DOHH2 (cell line): Measurements from ENCODE around the gene CPT1B.

Experiments
- H3F3A ChIP-seq: fragments of 200-600 bp; sonication (generic), shearing (Covaris generic); 2 replicates; pipeline ENCODE4 v1.6.0; 2016; ENCODE audit warnings: antibody characterized with exemption, mild to moderate bottlenecking; ENCODE audit not compliant: control insufficient read depth, insufficient read depth
- H3K27ac ChIP-seq: fragments of 200-600 bp; sonication (generic); 2 replicates; pipeline ENCODE4 v1.5.1; 2014; ENCODE audit warnings: low read depth, mild to moderate bottlenecking, low read length, moderate library complexity
- H3K27me3 ChIP-seq: fragments of 200-600 bp; sonication (generic); 2 replicates; pipeline ENCODE4 v1.6.1; 2014; ENCODE audit warnings: mild to moderate bottlenecking, low read length, mixed read lengths; ENCODE audit not compliant: control insufficient read depth
- H3K36me3 ChIP-seq: fragments of 200-600 bp; sonication (generic); 2 replicates; pipeline ENCODE4 v1.6.1; 2014; ENCODE audit warnings: mild to moderate bottlenecking, low read length, moderate library complexity, mixed read lengths; ENCODE audit not compliant: control insufficient read depth
- H3K4me1 ChIP-seq: fragments of 200-600 bp; sonication (generic); 2 replicates; pipeline ENCODE4 v1.6.1; 2014; ENCODE audit warnings: mild to moderate bottlenecking, low read length, mixed read lengths; ENCODE audit not compliant: control insufficient read depth
- H3K4me2 ChIP-seq: fragments of 200-600 bp; sonication (generic); 2 replicates; pipeline ENCODE4 v1.6.0; 2014; ENCODE audit warnings: mild to moderate bottlenecking, low read length, moderate library complexity
- H3K4me3 ChIP-seq: fragments of 200-600 bp; sonication (generic); 2 replicates; pipeline ENCODE4 v1.5.1; 2014; ENCODE audit warnings: mild to moderate bottlenecking, low read length, mixed read lengths
- H3K79me2 ChIP-seq: fragments of 200-600 bp; sonication (generic); 2 replicates; pipeline ENCODE4 v1.6.1; 2014; ENCODE audit warnings: mild to moderate bottlenecking, low read length, mixed read lengths; ENCODE audit not compliant: control insufficient read depth
- H3K9me2 ChIP-seq: fragments of 200-600 bp; sonication (generic); replicated peaks from 2 replicates; pipeline ENCODE4 v1.6.1; 2014; ENCODE audit warnings: mild to moderate bottlenecking, low read length, mixed read lengths; ENCODE audit not compliant: control insufficient read depth
- H3K9me3 ChIP-seq: fragments of 200-600 bp; sonication (generic); 2 replicates; pipeline ENCODE4 v1.6.1; 2014; ENCODE audit warnings: antibody characterized with exemption, low read length, mixed read lengths; ENCODE audit not compliant: control insufficient read depth, insufficient read depth
- H4K20me1 ChIP-seq: fragments of 200-600 bp; sonication (generic); 2 replicates; pipeline ENCODE4 v1.6.0; 2014; ENCODE audit warnings: low read depth, mild to moderate bottlenecking, antibody characterized with exemption, low read length, moderate library complexity; ENCODE audit not compliant: control insufficient read depth, insufficient read depth
- CTCF ChIP-seq: fragments of 200-600 bp; sonication (generic); IDR thresholded peaks from one replicate; pipeline ENCODE4 v1.5.1; 2014; ENCODE audit warnings: antibody characterized with exemption, mild to moderate bottlenecking, low read depth, low read length; ENCODE audit not compliant: poor library complexity, severe bottlenecking
- EZH2phosphoT487 ChIP-seq: fragments of 200-600 bp; sonication (generic); IDR thresholded peaks from 2 replicates; pipeline ENCODE4 v1.6.1; 2017; ENCODE audit warnings: borderline replicate concordance, mild to moderate bottlenecking, antibody characterized with exemption, low read length, moderate library complexity, mixed read lengths

CPT1B gene

GRCh38 chr22:50605613-50606074 is 27.4 kb upstream of the CPT1B start:
- Histone ChIP-seq H3K9me2 (no peaks in the 10 kb centered on the region), H3K36me3 (no peaks in the 10 kb centered on the region), H3K4me2 (no peak overlapping the region), H3K27me3 (peaks cover 52% of the 10 kb centered on the region), H4K20me1 (no peaks in the 10 kb centered on the region), H3K4me1 (peaks cover 7% of the 10 kb centered on the region), H3K27ac (no peak overlapping the region), H3K9me3 (no peaks in the 10 kb centered on the region), H3K79me2 (no peaks in the 10 kb centered on the region), H3K4me3 (no peak overlapping the region), H3F3A (0 out of 2 replicates have a peak, but pooled peaks cover 6% of the 10 kb centered on the region)
- TF ChIP-seq CTCF (no peak), EZH2phosphoT487 (no peak)

GRCh38 chr22:50605002-50605612 is 26.9 kb upstream of the CPT1B start:
- Histone ChIP-seq H3K4me3 (no peak overlapping the region), H3K79me2 (no peaks in the 10 kb centered on the region), H3F3A (0 out of 2 replicates have a peak, but pooled peaks cover 6% of the 10 kb centered on the region), H3K27ac (no peak overlapping the region), H3K4me1 (peaks cover 7% of the 10 kb centered on the region), H3K36me3 (no peaks in the 10 kb centered on the region), H4K20me1 (no peaks in the 10 kb centered on the region), H3K9me2 (no peaks in the 10 kb centered on the region), H3K4me2 (no peak overlapping the region), H3K27me3 (peaks cover 47% of the 10 kb centered on the region), H3K9me3 (no peaks in the 10 kb centered on the region)
- TF ChIP-seq EZH2phosphoT487, result no peak
- no peak for TF ChIP-seq CTCF

GRCh38 chr22:50604256-50605001 is 26.2 kb upstream of the CPT1B start:
- no peaks in the 10 kb centered on the region for H3K9me3 ChIP-seq
- H3K4me3 ChIP-seq, result no peak overlapping the region
- H3K27me3 ChIP-seq, result peaks cover 45% of the 10 kb centered on the region
- H3K4me1 ChIP-seq, result peaks cover 7% of the 10 kb centered on the region
- no peak overlapping the region for H3K27ac ChIP-seq
- TF ChIP-seq EZH2phosphoT487 (no peak), CTCF (no peak)
- no peaks in the 10 kb centered on the region for H3K9me2 ChIP-seq
- H3K36me3 ChIP-seq, result no peaks in the 10 kb centered on the region
- 0 out of 2 replicates have a peak, but pooled peaks cover 6% of the 10 kb centered on the region for H3F3A ChIP-seq
- no peaks in the 10 kb centered on the region for H4K20me1 ChIP-seq
- no peaks in the 10 kb centered on the region for H3K79me2 ChIP-seq
- H3K4me2 ChIP-seq, result no peak overlapping the region
